H1 (cell line): ENCODE data around the gene ADAMTS17. TPM values are rescaled to one million over a fixed set of nuclear protein-coding genes. Genes with fewer than 3 reads are reported as not detected.

ENCODE experiments used
- POU5F1 ChIP-seq: IDR thresholded peaks from 2 replicates; pipeline ENCODE4 v1.6.1; 2011; ENCODE audit warnings: low read depth, mild to moderate bottlenecking, low read length, moderate library complexity
- RAD21 ChIP-seq, 2 experiments: IDR thresholded peaks in 1 of 2; conservative IDR thresholded peaks in 1 of 2; 2 replicates each; pipeline ENCODE4 v1.6.1; 2011; ENCODE audit warnings: low read depth in 2 of 2, low read length in 2 of 2, improper control_type of control experiment in 1 of 2, inconsistent platforms in 1 of 2, mild to moderate bottlenecking in 1 of 2, moderate library complexity in 1 of 2
- RFX5 ChIP-seq: IDR thresholded peaks from 2 replicates; pipeline ENCODE4 v1.6.1; 2011; ENCODE audit warnings: low read depth, low read length, improper control_type of control experiment, borderline replicate concordance
- TAF7 ChIP-seq: optimal IDR thresholded peaks from 2 replicates; pipeline ENCODE3; 2011; ENCODE audit warnings: low read depth, mild to moderate bottlenecking, inconsistent platforms, low read length, moderate library complexity, borderline replicate concordance
- TEAD4 ChIP-seq: IDR thresholded peaks from 2 replicates; pipeline ENCODE4 v1.6.1; 2012; ENCODE audit warnings: low read depth, low read length, inconsistent platforms, mixed read lengths
- ZNF274 ChIP-seq: IDR thresholded peaks from 2 replicates; pipeline ENCODE4 v1.7.0; 2012; ENCODE audit warnings: low read length, borderline replicate concordance; ENCODE audit errors: extremely low read depth
- polyA plus RNA-seq, 7 experiments: library from polyadenylated mRNA; depleted of rRNA in 3 of 7; stranded (reverse) in 5 of 7; unstranded in 2 of 7; fragments of >200 nt in 5 of 7; fragments of 200-250 nt in 2 of 7; gene quantifications; 1 replicate in 5 of 7; 2 replicates in 1 of 7; 4 replicates in 1 of 7; pipeline versions ENCODE4 v1.2.1 to v1.2.3, GENCODE V29; 2011 to 2013; ENCODE audit warnings: missing spikeins in 2 of 7, mixed read lengths in 2 of 7
- total RNA-seq: library from RNA; stranded (reverse); fragmentation: NEBNext Ultra II Directional; extraction: Animal tissue kit (Norgen Biotek cat#: 25700); gene quantifications from 2 replicates; pipeline ENCODE4 v1.2.1, GENCODE V29; 2021

The ADAMTS17 gene
- total and polyA plus RNA-seq, 2 of the 8 experiments (the other 6 are each of a cell fraction or from before 2014, with no cell fraction given), result 0.51 to 1.7 TPM

- TF ChIP-seq ZNF274, result no peak
- TF ChIP-seq RAD21 (IDR thresholded peaks at IDR 0.05 in 1 of 2, conservative IDR thresholded peaks at IDR 0.05 in 1 of 2; ENCODE audit: low read depth in 2 of 2, low read length in 2 of 2), result no peak
- no peak for TF ChIP-seq RFX5
- no peak for TF ChIP-seq TAF7
- TF ChIP-seq TEAD4, result no peak
- no peak for TF ChIP-seq POU5F1
These were observed 173.0 kb downstream of the ADAMTS17 start (continued) for GRCh38 chr15:100168787-100169186.
